Activated CD8-positive, alpha-beta T cell treated with anti-CD3 and anti-CD28 coated beads for 36 hours (primary cell): Measurements from ENCODE around the gene SERPINA6. TPM values are rescaled to one million over a fixed set of nuclear protein-coding genes. Genes with fewer than 3 reads are reported as not detected.

Experiments used
- ATAC-seq: fragments of 200-7000 bp; cut with Tn5 transposase; one replicate; pipeline ENCODE4 v1.10.0; 2021; ENCODE audit warnings: mild to moderate bottlenecking, moderate library complexity
- CTCF ChIA-PET: fragments of 350-600 bp; sonication (Branson Sonifier 250); formaldehyde crosslinking; loops from one replicate; lab custom pipeline; 2021; ENCODE audit warnings: antibody characterized with exemption; lab: Charles Lee
- POLR2A ChIA-PET: fragments of 350-600 bp; sonication (Branson Sonifier 250); formaldehyde crosslinking; loops from one replicate; lab custom pipeline; 2021; ENCODE audit warnings: antibody characterized with exemption; lab: Charles Lee
- DNase-seq: peaks from one replicate; pipeline ENCODE4 v3.0.0-alpha.2; 2020
- H3K27ac Mint-ChIP-seq: one replicate; pipeline ENCODE4 v1.8.0; 2021; ENCODE audit warnings: mild to moderate bottlenecking, mixed read lengths
- H3K27me3 Mint-ChIP-seq: one replicate; pipeline ENCODE4 v1.8.0; 2021; ENCODE audit warnings: mixed read lengths
- H3K36me3 Mint-ChIP-seq: one replicate; pipeline ENCODE4 v1.8.0; 2021; ENCODE audit warnings: low read depth, mixed read lengths
- H3K4me1 Mint-ChIP-seq: one replicate; pipeline ENCODE4 v1.8.0; 2021; ENCODE audit warnings: low read depth, mixed read lengths
- H3K4me3 Mint-ChIP-seq: one replicate; pipeline ENCODE4 v1.8.0; 2021; ENCODE audit warnings: mild to moderate bottlenecking, moderate library complexity, mixed read lengths
- H3K9me3 Mint-ChIP-seq: one replicate; pipeline ENCODE4 v1.8.0; 2021; ENCODE audit warnings: mixed read lengths
- intact Hi-C: fragments of 100-400 bp; cut with micrococcal nuclease; formaldehyde crosslinking; loops from one replicate; pipeline ENCODE4 v1.10.0; 2022
- total RNA-seq, 2 experiments: library from RNA; stranded (reverse); gene quantifications; one replicate each; pipeline ENCODE4 v1.2.3, GENCODE V29; 2021
- TF ChIP-seq, protein P1 (sequence below): fragments of 200-600 bp; IDR thresholded peaks from one replicate; pipeline ENCODE4 v1.8.0; 2022; ENCODE audit warnings: antibody characterized with exemption, mild to moderate bottlenecking

The SERPINA6 gene
- total RNA-seq, 2 experiments from 2014 or later = not detected

DNA sequence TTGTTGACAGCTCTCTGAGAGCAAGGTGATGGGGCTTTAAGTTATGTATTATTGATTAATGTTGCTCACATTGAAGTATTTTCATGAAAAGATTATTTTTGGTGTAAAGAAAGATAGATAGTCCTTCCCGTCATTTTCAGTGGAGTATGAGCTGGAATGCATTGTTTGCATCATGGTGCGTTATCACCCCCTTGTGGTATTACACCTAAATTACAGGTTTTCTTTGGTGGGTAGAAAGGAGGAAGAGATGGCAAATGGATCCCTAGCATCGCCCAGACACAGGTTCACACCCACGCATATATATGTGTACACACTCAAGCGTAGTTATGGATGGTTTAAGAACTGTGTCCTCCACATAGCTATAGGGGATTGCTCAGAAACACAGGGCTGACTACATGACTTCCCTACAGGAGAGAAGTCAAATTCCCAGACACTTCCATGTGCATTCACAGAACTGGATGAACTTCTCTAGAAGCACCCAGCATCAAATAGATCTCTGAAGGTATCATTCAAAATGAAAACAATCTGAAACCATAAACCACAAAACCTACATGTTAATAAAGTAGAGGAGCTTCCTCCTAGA lies 15.6 kb downstream of the SERPINA6 start:
- Mint-ChIP-seq H3K27me3 (peaks cover 10% of the 10 kb centered on the region), H3K36me3 (no peaks in the 10 kb centered on the region), H3K4me1 (no peaks in the 10 kb centered on the region), H3K4me3 (no peak overlapping the region), H3K27ac (no peak overlapping the region), H3K9me3 (peaks cover 10% of the 10 kb centered on the region)
- ATAC-seq (no peak), DNase-seq (no peak)
- ChIA-PET CTCF (interaction anchor here (0.5 to 1.8 kb wide), 2 partner anchors 171 to 178 kb away, joined by 3 to 6 read pairs; partner anchors contain the start of gene IFI27L2), POLR2A (no interaction called here)
- TF ChIP-seq, protein P1, sequence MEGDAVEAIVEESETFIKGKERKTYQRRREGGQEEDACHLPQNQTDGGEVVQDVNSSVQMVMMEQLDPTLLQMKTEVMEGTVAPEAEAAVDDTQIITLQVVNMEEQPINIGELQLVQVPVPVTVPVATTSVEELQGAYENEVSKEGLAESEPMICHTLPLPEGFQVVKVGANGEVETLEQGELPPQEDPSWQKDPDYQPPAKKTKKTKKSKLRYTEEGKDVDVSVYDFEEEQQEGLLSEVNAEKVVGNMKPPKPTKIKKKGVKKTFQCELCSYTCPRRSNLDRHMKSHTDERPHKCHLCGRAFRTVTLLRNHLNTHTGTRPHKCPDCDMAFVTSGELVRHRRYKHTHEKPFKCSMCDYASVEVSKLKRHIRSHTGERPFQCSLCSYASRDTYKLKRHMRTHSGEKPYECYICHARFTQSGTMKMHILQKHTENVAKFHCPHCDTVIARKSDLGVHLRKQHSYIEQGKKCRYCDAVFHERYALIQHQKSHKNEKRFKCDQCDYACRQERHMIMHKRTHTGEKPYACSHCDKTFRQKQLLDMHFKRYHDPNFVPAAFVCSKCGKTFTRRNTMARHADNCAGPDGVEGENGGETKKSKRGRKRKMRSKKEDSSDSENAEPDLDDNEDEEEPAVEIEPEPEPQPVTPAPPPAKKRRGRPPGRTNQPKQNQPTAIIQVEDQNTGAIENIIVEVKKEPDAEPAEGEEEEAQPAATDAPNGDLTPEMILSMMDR = peak; percentile 52
- intact Hi-C loops = no loop called here

DNA sequence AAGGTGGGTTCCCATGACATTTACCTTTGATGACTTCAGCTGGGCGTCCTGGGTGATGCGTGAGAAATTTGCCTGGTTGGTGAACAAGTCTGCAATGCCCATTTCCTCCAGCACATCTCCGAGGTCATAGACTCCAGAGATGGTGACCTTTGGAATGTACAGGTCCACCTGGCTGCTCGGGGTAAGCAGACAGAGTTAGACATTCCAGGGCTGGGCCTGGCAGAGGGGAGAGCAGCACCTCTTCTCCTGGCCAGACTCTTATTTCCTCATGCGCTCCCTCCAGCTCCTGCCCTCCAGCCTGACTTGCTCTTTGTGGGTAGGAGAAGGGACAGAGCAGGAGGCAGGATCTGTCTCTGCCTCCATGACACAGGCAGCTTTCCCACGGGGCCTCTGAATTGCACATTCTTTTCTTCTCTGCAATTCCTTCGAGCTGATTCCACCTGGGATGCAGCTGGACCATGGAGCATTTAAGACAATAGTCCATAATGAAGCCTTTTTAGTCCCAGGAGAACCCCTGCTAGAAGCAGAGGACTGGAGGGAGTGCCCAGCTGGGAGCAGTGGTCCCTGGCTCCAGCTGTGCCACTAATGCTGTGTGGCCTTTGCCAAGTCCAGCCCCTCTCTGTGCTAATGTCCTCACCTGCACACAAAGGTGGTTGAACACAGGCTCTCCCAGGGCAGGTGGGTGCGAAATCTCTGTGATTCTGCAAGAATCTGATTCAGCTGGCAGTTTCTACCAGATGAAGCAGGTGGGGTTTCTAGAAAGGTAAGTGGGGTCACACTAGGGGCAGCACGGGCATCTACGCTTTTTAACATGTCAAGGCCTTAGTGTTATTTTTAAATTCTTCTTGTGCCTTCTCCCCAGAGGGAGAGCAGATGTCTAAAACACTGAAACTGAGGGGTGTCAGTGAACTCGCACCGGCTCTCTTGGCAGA lies 16.8 kb downstream of the SERPINA6 start:
- ChIA-PET CTCF (interaction anchor here (1.8 kb wide), 1 partner anchor 169 kb away, joined by 6 read pairs; no protein-coding TSS in a partner anchor), POLR2A (interaction anchor here (1.6 kb wide), 1 partner anchor 13 kb away, joined by 3 read pairs; the partner anchor contains the start of gene SERPINA10)
- Mint-ChIP-seq H3K27me3 (peaks cover 10% of the 10 kb centered on the region), H3K36me3 (no peaks in the 10 kb centered on the region), H3K4me1 (no peaks in the 10 kb centered on the region), H3K4me3 (no peak overlapping the region), H3K9me3 (peaks cover 10% of the 10 kb centered on the region), H3K27ac (no peak overlapping the region)
- TF ChIP-seq, protein P1 = no peak
- DNase-seq (no peak), ATAC-seq (no peak)
- intact Hi-C loops = no loop called here

DNA sequence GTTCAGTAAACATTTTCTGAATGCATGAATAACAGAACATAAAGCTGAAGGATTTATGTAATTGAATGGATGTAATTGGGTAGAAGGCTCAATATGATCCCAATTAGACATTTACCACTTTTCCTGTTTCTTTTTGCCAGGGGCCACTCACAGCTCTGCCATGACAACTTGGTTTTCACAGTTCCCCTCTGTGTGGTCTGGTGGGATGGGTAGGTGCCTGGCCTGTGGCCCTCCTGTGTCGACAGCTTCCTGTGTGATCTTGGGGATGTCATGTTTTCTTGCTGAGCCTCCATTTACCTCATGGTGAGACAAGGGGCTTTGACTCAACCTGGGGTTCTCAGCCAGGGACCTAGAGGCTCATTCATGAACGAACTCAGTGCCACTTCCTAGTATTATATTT lies 17.5 kb downstream of the SERPINA6 start:
- Mint-ChIP-seq H3K9me3 (peaks cover 10% of the 10 kb centered on the region), H3K4me3 (no peak overlapping the region), H3K27me3 (peaks cover 10% of the 10 kb centered on the region), H3K4me1 (no peaks in the 10 kb centered on the region), H3K36me3 (no peaks in the 10 kb centered on the region), H3K27ac (no peak overlapping the region)
- DNase-seq = no peak
- CTCF ChIA-PET = interaction anchor here (0.8 kb wide), 1 partner anchor 269 kb away, joined by 3 read pairs; no protein-coding TSS in a partner anchor
- TF ChIP-seq, protein P1 = no peak
- intact Hi-C loops = no loop called here
- ATAC-seq = no peak
- POLR2A ChIA-PET = interaction anchor here (1.6 kb wide), 1 partner anchor 12 kb away, joined by 3 read pairs; the partner anchor contains the start of gene SERPINA10

DNA sequence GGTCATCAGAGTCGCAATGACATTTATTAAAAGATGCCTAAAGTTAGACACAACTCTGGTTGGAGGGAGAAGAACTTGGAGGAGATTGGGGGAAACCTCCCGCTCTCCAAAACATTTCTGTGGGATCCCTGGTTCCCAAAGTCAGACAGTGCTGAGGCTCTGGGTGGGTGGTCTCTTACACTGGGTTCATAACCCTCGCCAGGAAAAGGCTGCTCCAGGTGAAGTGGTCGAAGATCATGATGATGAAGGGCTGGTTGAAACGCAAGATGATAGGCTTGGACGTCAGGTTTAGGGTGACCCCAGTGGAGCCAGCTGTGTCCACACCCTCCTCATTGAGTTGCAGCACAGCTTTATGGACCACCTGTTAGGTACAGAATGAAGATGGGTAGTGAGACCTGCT lies 18.9 kb downstream of the SERPINA6 start:
- CTCF ChIA-PET = no interaction called here

More for the DNA sequence above, 18.9 kb downstream of the SERPINA6 start:
- intact Hi-C loops = no loop called here
- Mint-ChIP-seq H3K9me3 (peaks cover 10% of the 10 kb centered on the region), H3K27me3 (peaks cover 9% of the 10 kb centered on the region), H3K36me3 (no peaks in the 10 kb centered on the region), H3K4me3 (no peak overlapping the region), H3K27ac (no peak overlapping the region), H3K4me1 (no peaks in the 10 kb centered on the region)
- TF ChIP-seq, protein P1 = no peak
- DNase-seq (no peak), ATAC-seq (no peak)
- POLR2A ChIA-PET = interaction anchor here (1.6 kb wide), 1 partner anchor 11 kb away, joined by 3 read pairs; the partner anchor contains the start of gene SERPINA10
